Muscle layer of duodenum (tissue), 2 donors: ENCODE data around the gene TAF15.

Source experiments
- H3K27ac ChIP-seq: one replicate; pipeline ENCODE4 v1.7.0; 2013; ENCODE audit warnings: mild to moderate bottlenecking, low read length
- H3K27me3 ChIP-seq: one replicate; pipeline ENCODE4 v1.7.0; 2013; ENCODE audit warnings: low read depth, mild to moderate bottlenecking, control low read depth, low read length
- H3K36me3 ChIP-seq, 2 donors: one replicate each; pipeline ENCODE4 v1.7.0; 2013; ENCODE audit warnings: low read length in 2 of 2, control low read depth in 1 of 2, mild to moderate bottlenecking in 1 of 2; ENCODE audit not compliant: insufficient read depth in 2 of 2, control insufficient read depth in 1 of 2
- H3K4me1 ChIP-seq, 2 donors: one replicate each; pipeline ENCODE4 v1.7.0; 2013; ENCODE audit warnings: low read length in 2 of 2, mild to moderate bottlenecking in 2 of 2, control low read depth in 1 of 2, moderate library complexity in 1 of 2; ENCODE audit not compliant: insufficient read depth in 2 of 2, control insufficient read depth in 1 of 2
- H3K4me3 ChIP-seq, 2 donors: one replicate each; pipeline ENCODE4 v1.7.0; 2013; ENCODE audit warnings: low read length in 2 of 2, low read depth in 1 of 2, mild to moderate bottlenecking in 1 of 2
- H3K9me3 ChIP-seq, 2 donors: one replicate each; pipeline ENCODE4 v1.7.0; 2013; ENCODE audit warnings: low read length in 2 of 2, control low read depth in 1 of 2, mild to moderate bottlenecking in 1 of 2; ENCODE audit not compliant: control insufficient read depth in 1 of 2
- donor health status: healthy.

Gene TAF15

DNA sequence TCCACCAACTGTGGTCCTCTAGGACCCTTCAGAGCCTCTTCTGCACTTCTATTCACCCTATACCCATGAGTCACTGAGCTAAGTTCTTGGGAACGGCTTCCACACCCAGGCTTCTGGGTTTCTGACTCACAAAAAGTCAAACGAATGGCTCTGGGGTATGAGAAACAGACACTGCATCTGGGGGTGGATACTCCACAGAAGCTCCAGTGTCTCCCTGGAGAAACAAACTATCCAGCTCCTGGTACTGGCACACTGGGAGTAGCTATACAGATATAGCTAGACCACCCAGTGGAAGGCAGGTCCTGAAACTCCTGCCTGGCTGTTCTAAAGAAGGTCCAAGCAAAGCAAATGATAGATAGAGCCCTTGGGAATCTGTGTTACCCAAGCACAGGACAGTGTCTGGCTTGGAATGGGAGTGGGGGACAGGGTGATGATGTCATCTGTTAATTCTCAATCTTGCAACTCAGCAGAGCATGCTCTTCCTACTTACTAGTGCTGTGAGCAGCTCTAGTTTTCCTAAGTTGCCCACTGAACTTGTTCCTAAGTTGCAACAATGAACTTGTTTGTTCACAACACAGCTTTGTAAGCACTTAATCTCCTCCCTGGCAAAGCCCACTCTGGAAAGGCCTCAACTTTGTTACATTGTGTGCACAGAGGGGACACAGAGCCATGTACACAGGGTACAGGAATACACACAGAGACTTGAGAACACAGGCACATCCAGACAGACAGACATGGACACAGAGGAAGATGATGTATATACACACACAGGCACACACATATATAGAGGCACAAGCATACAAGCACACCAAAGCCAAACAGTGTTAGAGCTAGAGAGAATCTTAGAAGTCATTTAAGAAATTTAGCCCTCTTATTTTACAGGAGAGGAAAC, 20.6 kb upstream of the TAF15 start:
- Histone ChIP-seq H3K9me3 (no peaks in the 10 kb centered on the region), H3K4me1 (peaks cover 16 to 56% of the 10 kb centered on the region in 2 donors), H3K4me3 (no peak overlapping the region), H3K36me3 (no peaks in the 10 kb centered on the region), H3K27me3 (peaks cover 4% of the 10 kb centered on the region), H3K27ac (peak overlapping the region; percentile 65)

DNA sequence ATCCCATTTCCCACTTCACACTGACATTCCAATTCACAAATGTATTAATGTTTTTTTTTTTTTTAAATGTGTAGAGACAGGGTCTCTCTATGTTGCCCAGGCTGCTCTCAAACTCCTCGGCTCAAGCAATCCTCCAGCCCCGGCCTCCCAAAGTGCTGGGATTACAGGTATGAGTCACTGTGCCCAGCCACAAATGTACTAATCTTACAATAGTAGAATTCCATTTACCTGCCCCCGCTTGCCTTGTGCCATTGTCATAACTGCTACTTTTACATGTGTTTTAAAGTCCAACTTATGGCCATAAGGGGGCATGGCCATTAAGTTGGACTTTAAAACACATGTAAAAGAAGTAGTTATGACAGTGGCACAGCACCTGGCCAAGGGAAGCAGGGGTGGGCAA, 18.4 kb upstream of the TAF15 start:
- Histone ChIP-seq H3K27ac (no peak overlapping the region), H3K36me3 (no peaks in the 10 kb centered on the region), H3K4me1 (peaks cover 15 to 55% of the 10 kb centered on the region in 2 donors), H3K9me3 (no peaks in the 10 kb centered on the region), H3K4me3 (no peak overlapping the region), H3K27me3 (peaks cover 7% of the 10 kb centered on the region)

DNA sequence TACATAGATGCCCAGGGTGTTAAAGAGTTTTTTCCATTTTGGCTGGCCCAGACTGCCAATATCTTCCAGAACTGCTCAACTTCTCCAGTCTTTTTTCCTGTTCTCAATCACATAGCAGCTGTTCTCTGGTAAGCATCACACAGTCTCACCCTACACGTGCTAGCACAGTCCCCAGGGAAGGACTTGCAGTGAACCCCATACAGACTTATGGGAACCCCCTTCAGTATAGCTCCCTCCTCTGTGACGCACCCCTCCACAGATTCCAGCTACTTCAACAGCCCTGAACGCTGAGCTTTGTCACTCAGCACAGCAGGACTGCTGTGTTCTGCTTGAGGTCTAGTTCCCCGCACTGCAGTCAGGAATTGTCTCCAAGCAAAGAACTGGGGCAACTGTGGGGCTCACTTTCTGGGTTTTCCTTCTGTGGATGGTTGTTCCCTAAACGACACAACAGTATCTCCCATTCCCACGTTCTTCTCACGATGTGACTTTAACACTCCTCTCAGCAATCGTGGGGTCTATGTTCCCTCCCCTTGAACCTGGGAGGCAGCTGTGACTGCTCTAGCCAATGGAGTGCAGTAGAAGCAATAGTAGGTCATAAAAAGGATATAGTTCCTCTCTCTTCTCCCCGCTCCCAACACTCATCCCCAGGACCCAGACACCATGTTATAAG, 17.5 kb upstream of the TAF15 start:
- H3K4me1 ChIP-seq = peaks cover 15 to 47% of the 10 kb centered on the region in 2 donors

DNA sequence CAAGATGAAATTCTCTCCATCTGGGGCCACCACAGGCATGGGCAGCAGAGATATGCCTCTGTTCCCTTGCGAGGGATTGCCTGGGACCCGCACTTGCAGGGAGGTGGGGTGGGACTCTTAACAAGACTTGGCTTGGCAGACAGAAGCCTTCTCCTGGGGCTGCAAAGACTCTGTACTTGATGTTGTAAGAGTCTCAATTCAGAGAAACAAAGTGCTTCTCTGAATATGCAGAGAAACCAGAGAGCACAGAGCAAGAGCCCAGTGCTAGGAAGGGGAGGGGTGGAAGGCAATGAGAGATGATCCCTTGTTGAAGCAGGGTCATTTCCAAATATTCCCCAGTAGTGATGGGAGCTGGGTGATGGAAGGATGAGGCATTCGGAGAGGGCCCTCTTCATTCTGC, 16.0 kb upstream of the TAF15 start:
- Histone ChIP-seq H3K36me3 (no peaks in the 10 kb centered on the region), H3K4me1 (peaks cover 12 to 33% of the 10 kb centered on the region in 2 donors), H3K27me3 (peaks cover 15% of the 10 kb centered on the region), H3K27ac (no peak overlapping the region), H3K4me3 (no peak overlapping the region), H3K9me3 (no peaks in the 10 kb centered on the region)

More for the DNA sequence above, 17.5 kb upstream of the TAF15 start:
- Histone ChIP-seq H3K27ac (no peak overlapping the region), H3K9me3 (no peaks in the 10 kb centered on the region), H3K4me3 (no peak overlapping the region), H3K36me3 (no peaks in the 10 kb centered on the region), H3K27me3 (peaks cover 13% of the 10 kb centered on the region)

DNA sequence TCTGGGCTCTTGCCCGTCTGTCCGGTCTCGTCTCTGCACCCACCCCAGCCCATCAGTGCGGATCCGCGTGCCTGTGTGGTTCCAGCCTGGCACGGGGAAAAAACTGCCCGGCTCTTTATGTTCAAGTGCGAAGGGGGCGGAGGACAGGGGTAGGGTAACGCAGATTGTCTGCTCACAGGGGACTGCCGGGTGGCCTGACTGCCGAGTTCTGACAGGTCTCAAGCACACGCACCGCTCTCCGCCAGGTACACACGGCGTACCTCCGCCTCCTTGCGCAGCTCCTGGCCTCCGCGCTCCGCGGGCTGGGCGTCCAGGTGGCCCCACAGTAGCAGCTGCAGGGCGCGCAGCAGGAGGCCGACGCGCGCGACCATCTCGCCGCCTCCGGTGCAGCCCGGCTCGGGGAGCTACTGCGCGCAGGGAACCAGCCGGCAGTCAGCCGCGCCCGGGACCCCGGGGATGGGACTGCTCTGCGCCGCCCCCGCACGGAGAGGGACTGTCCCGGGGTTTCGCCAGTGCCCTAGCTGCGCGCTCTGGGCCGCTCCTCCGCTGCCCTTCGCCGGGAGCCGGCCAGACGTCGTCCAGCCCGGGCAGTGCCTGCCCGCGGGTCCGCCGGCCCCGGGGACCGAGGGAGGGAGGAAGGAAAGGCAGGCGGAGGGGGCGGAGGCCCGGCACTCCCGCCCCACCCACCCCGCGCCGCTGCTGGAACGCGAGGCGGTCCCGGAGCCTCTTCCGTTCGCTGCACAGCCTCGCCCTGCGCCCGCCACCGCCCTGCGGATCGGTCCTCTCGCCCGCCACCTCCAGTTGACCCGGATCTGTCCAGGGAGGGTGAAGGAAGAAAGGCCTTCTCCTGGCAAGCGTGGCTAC, 14.0 kb upstream of the TAF15 start, which contains the start of gene MMP28:
Gene MMP28, minus strand, starts transcription at position 635 of the 864 bp plus-strand sequence. Its CDS starts 264 bp downstream, at position 371.
- Histone ChIP-seq H3K36me3 (no peaks in the 10 kb centered on the region), H3K27me3 (peaks cover 15% of the 10 kb centered on the region), H3K27ac (no peak within 1 kb of the TSS), H3K4me3 (peak within 1 kb of the TSS; percentile 50 to 82), H3K4me1 (peaks cover 3 to 37% of the 10 kb centered on the region in 2 donors), H3K9me3 (no peaks in the 10 kb centered on the region)

DNA sequence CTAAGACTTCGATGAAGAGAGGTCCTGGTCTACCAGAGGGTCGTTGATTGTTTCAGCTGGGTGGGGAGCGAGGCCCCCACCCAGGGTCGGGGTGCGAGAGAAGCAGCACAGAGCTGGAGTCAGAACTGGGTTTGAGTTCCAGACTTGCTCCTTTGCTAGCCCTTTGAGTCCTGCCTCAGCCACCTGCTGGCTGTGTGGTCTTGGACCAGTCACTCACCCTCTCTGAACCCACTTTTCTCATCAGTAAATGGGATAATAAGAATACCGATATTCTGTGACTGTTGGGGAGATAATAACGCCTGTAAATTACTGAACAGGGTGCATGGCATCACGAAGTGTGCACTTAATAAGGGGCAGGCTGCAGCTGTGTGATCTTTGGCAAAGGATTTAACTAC, 13.4 kb upstream of the TAF15 start:
- no peaks in the 10 kb centered on the region for H3K36me3 ChIP-seq
- peak overlapping the region; percentile 50 to 82 for H3K4me3 ChIP-seq
- no peaks in the 10 kb centered on the region for H3K9me3 ChIP-seq
- H3K27ac ChIP-seq = no peak overlapping the region
- peaks cover 6 to 43% of the 10 kb centered on the region in 2 donors for H3K4me1 ChIP-seq
- H3K27me3 ChIP-seq = peaks cover 15% of the 10 kb centered on the region

DNA sequence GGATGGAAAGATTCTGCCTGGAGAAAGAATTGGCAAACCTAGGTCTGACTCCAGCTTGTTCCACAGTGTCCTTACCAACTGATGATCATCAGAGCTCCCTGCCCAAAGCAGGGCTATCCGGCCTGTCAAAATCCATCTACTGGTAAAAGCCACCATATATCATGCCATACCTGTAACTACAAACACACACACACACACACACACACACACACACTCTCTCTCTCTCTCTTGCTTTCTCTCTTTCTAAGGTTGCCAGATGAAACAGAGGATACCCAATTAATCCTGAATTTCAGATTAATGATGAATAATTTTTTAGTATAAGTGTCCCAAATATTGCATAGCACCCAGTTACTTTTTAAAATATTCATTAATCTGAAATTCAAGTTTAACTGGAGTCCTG, 12.3 kb upstream of the TAF15 start:
- no peaks in the 10 kb centered on the region for H3K36me3 ChIP-seq
- peaks cover 6 to 54% of the 10 kb centered on the region in 2 donors for H3K4me1 ChIP-seq
- no peak overlapping the region for H3K4me3 ChIP-seq
- H3K9me3 ChIP-seq = no peaks in the 10 kb centered on the region
- no peak overlapping the region for H3K27ac ChIP-seq
- peaks cover 15% of the 10 kb centered on the region for H3K27me3 ChIP-seq

DNA sequence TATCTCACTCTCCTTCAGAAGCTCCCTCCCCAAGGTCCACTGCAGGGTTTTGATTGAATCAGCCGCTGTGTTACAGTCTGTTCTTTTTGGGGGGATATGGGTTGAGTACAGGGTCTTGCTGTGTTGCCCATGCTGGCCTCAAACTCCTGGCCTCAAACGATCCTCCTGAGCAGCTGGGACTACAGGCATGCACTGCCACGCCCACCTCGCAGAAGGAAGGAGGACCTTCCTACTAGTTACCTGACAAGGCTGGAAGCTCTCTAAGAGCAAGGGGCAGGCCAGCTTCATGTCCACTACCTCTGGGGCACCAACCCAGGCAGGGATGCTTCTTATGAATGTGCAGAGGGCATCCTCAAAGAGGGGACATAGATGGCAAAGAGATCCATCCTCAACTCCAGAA, 11.9 kb upstream of the TAF15 start:
- H3K9me3 ChIP-seq = no peaks in the 10 kb centered on the region
- peaks cover 6 to 56% of the 10 kb centered on the region in 2 donors for H3K4me1 ChIP-seq
- no peak overlapping the region for H3K27ac ChIP-seq
- H3K36me3 ChIP-seq = no peaks in the 10 kb centered on the region
- H3K4me3 ChIP-seq = no peak overlapping the region
- H3K27me3 ChIP-seq = peaks cover 15% of the 10 kb centered on the region

DNA sequence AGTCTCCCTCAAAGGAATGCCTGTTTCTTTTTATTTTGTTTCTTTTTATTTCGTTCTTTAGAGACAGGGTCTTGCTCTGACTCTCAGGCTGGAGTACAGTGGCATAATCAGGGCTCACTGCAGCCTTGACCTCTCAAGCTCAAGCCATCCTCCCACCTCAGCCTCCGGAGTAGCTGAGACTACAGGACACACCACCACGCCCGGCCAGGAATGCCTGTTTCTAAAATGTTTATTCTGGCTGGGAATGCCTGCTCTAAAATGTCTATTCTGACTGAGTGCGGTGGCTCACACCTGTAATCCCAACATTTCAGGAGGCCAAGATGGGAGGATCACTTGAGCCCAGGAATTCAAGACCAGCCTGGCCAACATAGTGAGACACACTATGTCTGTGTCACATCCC, 11.4 kb upstream of the TAF15 start:
- peaks cover 15% of the 10 kb centered on the region for H3K27me3 ChIP-seq
- peaks cover 6 to 51% of the 10 kb centered on the region in 2 donors for H3K4me1 ChIP-seq

DNA sequence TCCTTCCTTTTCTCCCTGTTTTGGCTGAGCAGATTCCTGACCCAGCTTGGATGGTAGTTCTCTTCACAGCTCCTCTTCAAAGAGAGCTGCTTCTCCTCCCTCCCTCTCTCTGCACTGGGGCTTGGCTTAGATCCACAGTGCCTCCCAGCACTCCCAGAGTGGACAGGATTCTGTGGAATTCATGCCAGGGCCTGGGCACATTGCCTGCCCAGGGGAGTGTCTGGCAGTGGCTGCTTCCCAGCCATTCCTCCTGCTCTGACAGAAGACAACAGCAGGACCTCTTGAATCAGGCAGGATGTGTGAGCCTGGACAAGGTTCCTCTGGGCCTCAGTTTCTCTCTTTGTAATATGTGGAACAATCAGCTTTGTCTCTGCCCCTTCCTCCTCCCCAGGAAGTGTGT, 9.3 kb upstream of the TAF15 start:
- Histone ChIP-seq H3K27me3 (peaks cover 10% of the 10 kb centered on the region), H3K9me3 (no peaks in the 10 kb centered on the region), H3K4me1 (peaks cover 3 to 46% of the 10 kb centered on the region in 2 donors), H3K27ac (no peak overlapping the region), H3K4me3 (no peak overlapping the region), H3K36me3 (no peaks in the 10 kb centered on the region)

More for the DNA sequence above, 11.4 kb upstream of the TAF15 start:
- Histone ChIP-seq H3K27ac (no peak overlapping the region), H3K36me3 (no peaks in the 10 kb centered on the region), H3K4me3 (no peak overlapping the region), H3K9me3 (no peaks in the 10 kb centered on the region)
